GM19043 (cell line): ENCODE measurements around the gene BTBD2.
"Not testable (repeated sequence)": the region's sequence is repeated elsewhere in the genome, so short reads cannot be mapped to it uniquely, and the experiment has no call there.

ENCODE experiments used
- ATAC-seq: cut with Tn5 transposase; IDR thresholded peaks from one replicate; pipeline ENCODE4 v1.9.1; 2021; ENCODE audit warnings: low read depth; ENCODE audit not compliant: unreplicated experiment

The BTBD2 gene

GRCh38 chr19:2040647-2041432 is 25.3 kb upstream of the BTBD2 start:
- ATAC-seq, result no peak

DNA sequence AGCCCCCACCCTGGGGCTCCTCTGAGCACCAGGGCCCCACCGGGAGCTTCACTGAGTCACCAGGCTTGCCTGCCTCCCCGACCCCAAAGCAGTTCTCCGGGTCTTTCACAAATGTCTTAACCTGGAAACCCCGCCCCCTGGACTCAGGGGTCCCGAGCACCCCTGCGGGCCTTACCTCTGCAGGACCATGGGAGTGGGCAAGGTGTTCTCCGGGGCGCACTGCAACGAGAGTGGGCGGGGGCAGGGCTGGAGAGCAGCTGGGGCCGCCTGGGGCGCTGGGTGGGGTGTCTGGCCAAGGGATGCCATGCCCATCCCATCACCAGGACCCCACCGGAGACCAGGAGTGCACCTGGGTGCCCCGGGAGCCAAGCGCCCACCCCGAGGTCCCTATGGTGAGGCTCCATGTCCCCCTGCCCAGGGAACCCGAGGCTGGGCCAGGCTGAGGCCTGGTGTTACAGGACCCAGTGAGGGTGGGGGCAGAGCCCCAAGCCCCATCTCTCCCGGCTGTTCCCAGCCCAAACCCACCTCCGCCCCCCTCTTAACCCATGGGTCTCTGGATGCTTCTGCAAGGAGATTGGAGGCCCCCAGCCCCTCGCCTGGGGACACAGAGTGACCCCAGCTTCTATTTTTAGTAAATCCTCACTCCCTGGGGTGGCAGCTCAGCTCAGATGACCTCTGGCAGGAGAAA is 24.6 kb upstream of the BTBD2 start:
- ATAC-seq, result no peak

DNA sequence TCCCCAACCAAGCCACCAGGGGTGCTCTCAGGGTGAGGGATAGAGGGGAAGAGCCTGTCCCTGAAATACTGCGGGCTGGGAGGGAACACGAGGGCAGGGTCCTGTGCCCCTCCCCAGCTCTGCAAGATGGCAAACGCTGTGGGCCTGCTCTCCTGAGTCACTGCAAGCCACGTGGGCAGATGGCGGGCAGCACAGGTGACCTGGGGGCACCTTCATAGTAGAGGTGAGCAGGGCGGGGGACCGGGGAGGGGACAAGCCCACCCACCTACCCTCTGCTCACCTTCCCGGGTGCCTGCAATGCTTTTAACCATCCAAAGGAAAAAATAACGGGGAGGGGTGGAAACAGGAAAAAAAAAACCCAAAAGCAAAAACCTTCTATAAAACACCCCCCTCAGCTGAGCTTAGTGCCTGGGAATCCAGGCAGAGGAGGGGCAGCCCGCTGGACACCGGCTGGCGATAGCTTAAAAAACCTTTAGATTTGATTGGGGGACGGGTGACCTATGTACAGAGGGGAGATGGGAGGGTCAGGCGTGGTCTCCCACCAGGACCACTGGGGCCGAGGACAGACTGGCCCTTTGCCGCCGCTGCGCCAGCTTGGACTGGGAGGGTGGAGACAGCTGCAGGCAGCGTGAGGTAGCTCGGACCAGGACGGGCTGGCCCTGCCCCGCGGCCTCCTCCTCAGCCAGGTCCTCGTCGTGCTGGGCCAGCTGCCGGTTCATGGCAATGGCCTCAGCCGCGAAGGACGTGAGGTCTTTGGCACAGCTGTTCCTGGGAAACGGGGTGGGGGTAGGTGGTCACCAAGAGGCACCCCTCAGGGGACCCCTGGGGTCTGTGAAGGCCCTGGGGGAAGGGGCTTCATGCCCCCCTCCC is 23.8 kb upstream of the BTBD2 start:
- ATAC-seq, result no peak

DNA sequence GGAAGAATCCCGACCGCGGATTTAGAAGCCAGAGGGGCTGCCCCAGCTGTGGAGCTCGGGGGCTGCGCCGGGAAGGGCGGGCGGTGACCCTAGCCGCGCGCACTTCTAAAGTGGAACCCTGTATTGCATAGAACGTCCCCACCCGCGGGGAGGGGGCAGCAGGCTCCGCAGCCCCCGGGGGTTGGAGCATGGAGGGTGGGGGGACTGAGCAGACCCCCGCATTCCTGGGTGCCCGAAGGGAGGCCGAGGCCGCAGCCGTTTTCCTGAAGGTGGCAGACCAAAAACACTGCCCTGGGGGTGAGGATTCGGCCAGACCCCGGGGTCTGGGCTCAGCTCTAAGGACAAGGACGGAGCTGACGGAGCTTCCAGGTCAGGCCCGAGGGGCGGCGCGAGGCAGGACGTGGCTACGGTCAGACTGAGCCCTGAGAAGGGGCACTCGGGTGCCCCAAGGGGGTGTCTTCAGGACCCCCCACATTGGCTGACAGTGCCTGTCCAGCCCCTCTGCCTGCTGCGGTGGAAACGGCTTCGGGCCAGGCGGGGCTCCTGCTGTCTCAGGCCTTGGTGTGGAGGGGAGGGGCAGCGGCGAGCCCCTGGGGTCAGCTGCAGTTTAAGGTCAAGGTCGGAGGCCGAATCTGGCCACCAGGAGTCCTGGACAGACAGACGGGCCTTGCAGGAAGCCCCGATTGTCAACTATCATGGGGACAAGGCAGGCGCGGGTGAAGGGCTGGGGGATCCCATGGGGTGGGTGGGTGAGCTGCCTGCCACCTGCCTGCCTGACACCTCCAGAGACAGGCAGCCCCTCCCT is 23.0 kb upstream of the BTBD2 start:
- ATAC-seq, result no peak

- no peak for ATAC-seq
Observed at GRCh38 chr19:2037651-2038255, 22.2 kb upstream of the BTBD2 start.

DNA sequence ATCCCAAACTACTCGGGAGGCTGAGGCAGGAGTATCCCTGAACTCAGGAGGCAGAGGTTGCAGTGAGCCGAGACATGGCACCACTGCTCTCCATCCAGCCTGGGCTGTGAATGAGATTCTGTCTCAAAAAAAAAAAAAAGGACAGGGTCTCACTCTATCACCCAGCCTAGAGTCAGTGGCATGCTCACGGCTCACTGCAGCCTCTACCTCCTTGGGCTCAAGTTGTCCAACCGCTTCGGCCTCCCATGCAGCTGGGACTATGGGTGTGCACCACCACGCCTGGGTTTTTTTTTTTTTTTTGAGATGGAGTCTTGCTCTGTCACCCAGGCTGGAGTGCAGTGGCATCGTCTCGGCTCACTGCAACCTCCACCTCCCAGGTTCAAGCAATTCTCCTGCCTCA is 20.9 kb upstream of the BTBD2 start:
- no peak for ATAC-seq

DNA sequence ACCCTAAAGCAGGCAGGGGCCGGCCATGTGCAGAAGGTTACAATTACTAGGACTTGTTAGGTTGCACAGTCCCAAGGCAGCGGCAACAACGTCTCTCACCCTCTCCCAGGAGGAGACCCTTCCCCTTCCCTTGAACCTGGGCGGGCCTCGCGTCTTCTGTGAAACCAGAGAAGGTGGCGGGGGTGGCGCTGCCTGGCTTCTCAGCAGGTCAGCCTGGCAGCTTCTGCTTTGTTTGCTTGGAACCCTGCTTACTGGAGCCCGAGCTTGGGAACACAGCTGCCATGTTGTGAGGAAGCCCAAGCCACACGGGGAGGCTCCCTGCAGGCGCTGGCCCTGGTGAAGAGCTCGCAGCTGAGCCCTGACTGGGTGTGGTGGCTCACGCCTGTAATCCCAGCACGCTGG is 20.1 kb upstream of the BTBD2 start:
- ATAC-seq, result no peak

GRCh38 chr19:2034729-2035589 is 19.4 kb upstream of the BTBD2 start:
- ATAC-seq, result no peak

DNA sequence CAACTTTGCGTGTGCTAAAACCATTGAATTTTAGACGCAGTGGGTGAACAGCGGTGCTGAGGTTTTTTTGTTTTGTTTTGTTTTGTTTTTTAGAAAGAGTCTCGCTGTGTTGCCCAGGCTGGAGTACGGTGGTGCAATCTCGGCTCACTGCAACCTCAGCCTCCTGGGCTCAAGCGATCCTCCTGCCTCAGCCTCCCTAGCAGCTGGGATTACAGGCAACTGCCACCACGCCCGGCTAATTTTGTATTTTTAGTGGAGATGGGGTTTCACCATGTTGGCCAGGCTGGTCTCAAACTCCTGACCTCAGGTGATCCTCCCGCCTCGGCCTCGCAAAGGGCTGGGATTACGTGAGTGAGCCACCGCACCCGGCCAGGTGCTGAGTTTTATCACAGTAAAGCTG is 18.7 kb upstream of the BTBD2 start:
- ATAC-seq, result not testable (repeated sequence)

- ATAC-seq, result no peak
Observed at GRCh38 chr19:2033825-2034159, 18.3 kb upstream of the BTBD2 start.

DNA sequence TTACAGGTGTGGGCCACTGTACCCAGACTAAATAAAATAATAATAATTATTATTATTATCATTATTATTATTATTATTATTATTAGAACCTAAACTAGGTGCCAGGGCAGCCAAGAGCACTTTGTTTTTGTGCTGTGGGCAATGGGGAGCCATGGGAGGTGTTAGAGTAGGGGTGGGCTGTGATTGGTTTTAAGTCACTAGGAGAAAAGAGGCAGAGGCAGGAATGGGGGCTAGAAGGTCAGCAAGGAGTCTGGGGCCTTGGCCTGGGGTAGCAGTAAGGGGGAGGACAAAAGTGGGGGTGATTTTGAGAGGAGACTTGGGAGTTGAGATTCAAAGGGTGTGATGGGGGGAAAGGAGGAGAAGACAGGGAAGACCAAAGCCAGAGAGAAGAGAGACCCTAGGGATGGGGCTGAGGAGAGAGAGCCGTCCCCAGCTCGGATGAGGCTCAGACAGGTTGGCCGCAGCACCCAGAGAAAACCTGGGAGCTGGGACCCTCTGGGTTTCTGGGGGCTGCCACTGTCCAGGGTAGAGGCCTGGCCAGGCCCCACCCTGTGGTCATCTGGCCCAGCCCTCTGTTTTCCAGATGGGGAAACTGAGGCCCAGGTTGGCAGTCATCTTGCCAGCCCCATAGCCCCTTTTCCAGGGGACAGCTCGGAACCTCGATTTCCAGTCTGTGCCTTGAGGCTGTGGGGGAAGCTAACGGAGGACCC is 17.8 kb upstream of the BTBD2 start:
- ATAC-seq, result no peak

DNA sequence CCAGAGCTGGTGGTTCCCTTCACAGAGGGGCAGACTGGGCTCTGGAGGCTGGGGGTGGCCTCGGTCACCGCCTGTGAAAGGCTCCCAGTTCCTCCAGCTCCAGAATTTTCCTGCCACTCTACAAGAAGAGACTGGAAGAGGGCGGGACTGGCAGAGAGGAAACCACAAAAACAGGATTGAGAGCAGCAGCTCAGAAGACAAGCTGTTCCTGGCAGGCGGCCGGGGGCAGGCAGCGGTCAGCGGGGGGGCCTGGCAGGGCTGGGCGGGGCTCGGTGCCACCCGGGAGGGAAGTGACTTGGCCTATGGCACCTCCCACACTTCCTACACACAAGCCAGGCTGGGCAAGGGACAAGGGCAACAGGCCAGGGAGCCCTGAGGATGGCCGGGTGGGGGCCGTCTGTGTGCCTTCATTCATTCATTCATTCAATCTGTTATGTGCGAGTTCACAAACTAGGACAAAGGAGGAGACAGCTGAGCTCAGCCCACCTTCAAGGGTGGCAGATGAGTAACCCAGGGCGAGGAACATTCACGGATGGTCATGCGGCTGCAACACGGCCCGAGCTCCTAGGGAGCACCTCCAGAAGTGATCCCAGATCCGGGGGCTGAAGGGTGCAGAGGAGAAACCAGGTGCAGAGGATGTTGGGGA is 16.9 kb upstream of the BTBD2 start:
- no peak for ATAC-seq

DNA sequence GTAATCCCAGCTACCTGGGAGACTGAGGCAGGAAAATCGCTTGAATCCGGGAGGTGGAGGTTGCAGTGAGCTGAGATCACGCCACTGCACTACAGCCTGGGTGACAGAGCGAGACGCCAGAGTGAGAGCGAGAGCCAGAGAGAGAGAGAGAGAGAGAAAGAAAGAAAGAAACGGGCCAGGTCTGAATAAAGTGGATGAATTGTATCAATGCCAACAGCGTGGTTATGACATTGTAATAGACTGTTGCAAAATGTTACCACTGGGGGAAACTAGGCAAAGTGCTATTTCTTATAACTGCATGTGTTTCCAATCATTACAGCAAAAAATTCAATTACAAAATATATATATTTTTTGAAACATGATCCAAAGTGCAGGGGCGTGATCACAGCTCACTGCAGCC is 11.8 kb upstream of the BTBD2 start:
- no peak for ATAC-seq

- no peak for ATAC-seq
Observed at GRCh38 chr19:2026770-2027169, 11.3 kb upstream of the BTBD2 start.

DNA sequence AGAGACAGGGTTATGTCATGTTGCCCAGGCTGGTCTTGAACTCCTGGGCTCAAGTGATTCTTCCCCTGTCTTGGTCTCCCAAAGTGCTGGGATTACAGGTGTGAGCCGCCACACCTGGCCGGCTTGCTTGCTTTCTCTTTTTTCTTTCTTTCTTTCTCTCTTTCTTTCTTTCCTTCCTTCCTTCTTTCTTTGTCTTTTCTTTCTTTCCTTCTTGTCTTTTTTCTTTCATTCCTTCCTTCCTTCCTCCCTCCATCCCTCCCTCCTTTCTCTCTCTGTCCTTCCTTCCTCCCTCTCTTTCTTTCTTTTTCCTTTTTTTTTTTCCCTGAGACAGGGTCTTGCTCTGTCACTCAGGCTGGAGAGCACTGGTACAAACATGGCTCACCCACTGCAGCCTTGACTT is 6.8 kb upstream of the BTBD2 start:
- no peak for ATAC-seq

DNA sequence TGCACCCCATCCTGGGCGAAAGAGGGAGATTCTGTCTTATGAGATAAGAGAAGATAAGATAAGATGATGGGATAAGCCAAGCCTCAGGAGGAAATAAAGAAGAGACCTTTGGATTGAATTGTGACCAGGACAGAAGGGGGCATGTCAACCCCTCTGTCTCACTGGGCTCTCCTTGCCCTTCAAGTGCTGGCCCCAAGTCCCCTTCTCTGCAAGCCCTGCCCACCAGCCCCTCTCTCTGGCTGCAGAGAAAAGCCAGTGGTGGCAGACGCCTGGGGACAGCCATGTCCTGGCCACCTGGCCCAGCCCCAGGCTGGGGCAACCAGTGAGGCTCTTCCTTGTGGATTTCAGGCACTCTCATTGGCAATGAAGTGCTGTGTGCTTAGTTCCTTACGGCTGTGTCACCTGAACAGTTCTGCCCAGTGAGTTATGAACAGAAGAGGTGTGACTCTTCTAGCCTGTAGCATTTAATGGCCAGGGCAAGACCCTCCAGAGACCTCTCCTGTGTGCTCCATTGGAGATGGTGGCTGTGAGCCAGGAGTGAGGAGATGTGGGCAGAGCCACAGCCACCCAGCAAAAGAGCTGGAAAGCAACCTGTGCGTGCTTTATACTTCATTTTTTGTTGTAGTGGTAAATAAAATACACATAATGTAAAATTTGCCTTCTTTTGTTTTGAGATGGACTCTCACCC is 6.1 kb upstream of the BTBD2 start:
- ATAC-seq, result no peak

DNA sequence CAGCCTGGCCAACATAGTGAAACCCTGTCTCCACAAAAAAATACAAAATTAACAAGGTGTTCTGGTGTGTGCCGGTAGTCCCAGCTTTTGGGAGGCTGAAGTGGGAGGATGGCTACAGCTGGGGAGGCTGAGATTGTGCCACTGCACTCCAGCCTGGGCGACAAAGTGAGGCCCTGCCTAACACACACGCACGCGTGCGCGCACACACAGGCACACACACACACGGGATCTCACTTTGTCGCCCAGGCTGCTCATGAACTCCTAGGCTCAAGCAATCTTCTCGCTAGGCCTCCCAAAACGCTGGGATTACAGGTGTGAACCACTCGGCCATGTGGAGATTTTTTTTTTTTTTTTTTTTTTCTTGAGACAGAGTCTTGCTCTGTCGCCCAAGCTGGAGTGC is 3.2 kb upstream of the BTBD2 start:
- ATAC-seq, result no peak
